HCT116 (cell line): ENCODE measurements around the gene KIAA1586. TPM values are rescaled to one million over a fixed set of nuclear protein-coding genes. Genes with fewer than 3 reads are reported as not detected.

Experiments used
- ATAC-seq: fragments of 200-7000 bp; cut with Tn5 transposase; 2 replicates; pipeline ENCODE4 v1.9.1; 2020; ENCODE audit warnings: mild to moderate bottlenecking, moderate library complexity
- BruUV-seq: library from RNA; stranded (reverse); fragments of 400-500 nt; replicated peaks from 2 replicates; lab custom pipeline; 2021; lab: Mats Ljungman, UMichigan
- CTCF ChIA-PET: fragments of 300-600 bp; sonication (Branson Sonifier 250); formaldehyde crosslinking; loops from one replicate; lab custom pipeline; 2021; ENCODE audit warnings: antibody characterized with exemption; lab: Charles Lee
- POLR2A ChIA-PET: fragments of 300-600, 350-600 bp; sonication (Branson Sonifier 250); formaldehyde crosslinking; loops from one replicate; lab custom pipeline; 2021; ENCODE audit warnings: antibody characterized with exemption; lab: Charles Lee
- RAD21 ChIA-PET, 2 experiments: fragments of 300-600 bp; sonication (Branson Sonifier 250); formaldehyde crosslinking; loops; one replicate each; lab custom pipeline; 2023; ENCODE audit warnings: low total read pairs in 2 of 2; ENCODE audit not compliant: uncharacterized antibody in 2 of 2, unreplicated experiment in 2 of 2, low non-redundant PET in 1 of 2; lab: Charles Lee
- DNase-seq: peaks from one replicate; pipeline ENCODE4 v3.0.0-alpha.2; 2010; ENCODE audit warnings: low read depth, low spot score
- H2AFZ ChIP-seq: fragments of 200-600 bp; shearing (Covaris generic), sonication (generic); 2 replicates; pipeline ENCODE4 v1.6.1; 2017; ENCODE audit warnings: low read depth, mixed run types, mixed read lengths, antibody characterized with exemption, low read length; ENCODE audit not compliant: poor library complexity, severe bottlenecking
- H3K27ac ChIP-seq: 2 replicates; pipeline ENCODE4 v1.5.1; 2012; ENCODE audit warnings: low read depth, low read length
- H3K27me3 ChIP-seq: fragments of 200-600 bp; sonication (generic); 2 replicates; pipeline ENCODE4 v1.6.1; 2016; ENCODE audit warnings: mixed run types, low read length, mixed read lengths; ENCODE audit not compliant: insufficient read depth
- H3K36me3 ChIP-seq, 2 experiments: fragments of 200-500 bp in 1 of 2; fragments of 200-600 bp in 1 of 2; sonication (Bioruptor generic) in 1 of 2; sonication (generic) in 1 of 2; 2 replicates each; pipeline versions ENCODE4 v1.5.1 to v1.6.1; 2014 to 2016; ENCODE audit warnings: low read length in 2 of 2, inconsistent platforms in 1 of 2, mixed read lengths in 1 of 2, mixed run types in 1 of 2; ENCODE audit not compliant: insufficient read depth in 2 of 2, control insufficient read depth in 1 of 2
- H3K4me1 ChIP-seq, 2 experiments: fragments of 200-600 bp in 1 of 2; sonication (generic) in 1 of 2; 2 replicates each; pipeline versions ENCODE4 v1.5.1 to v1.6.1; 2012 to 2017; ENCODE audit warnings: low read length in 2 of 2, inconsistent platforms in 1 of 2, mild to moderate bottlenecking in 1 of 2, mixed read lengths in 1 of 2, mixed run types in 1 of 2, moderate library complexity in 1 of 2; ENCODE audit not compliant: insufficient read depth in 2 of 2, control insufficient read depth in 1 of 2
- H3K4me2 ChIP-seq: fragments of 200-600 bp; sonication (generic); 2 replicates; pipeline ENCODE4 v1.6.1; 2017; ENCODE audit warnings: mixed run types, low read length, mixed read lengths
- H3K4me3 ChIP-seq, 2 experiments: fragments of 200-600 bp in 1 of 2; sonication (generic) in 1 of 2; replicated peaks in 1 of 2; 2 replicates each; pipeline ENCODE4 v1.5.1; 2011 to 2016; ENCODE audit warnings: low read length in 2 of 2, control low read depth in 1 of 2, low read depth in 1 of 2, mild to moderate bottlenecking in 1 of 2, mixed read lengths in 1 of 2, mixed run types in 1 of 2
- H3K79me2 ChIP-seq: fragments of 200-600 bp; sonication (generic); 2 replicates; pipeline ENCODE4 v1.6.1; 2017; ENCODE audit warnings: mild to moderate bottlenecking, mixed run types, low read length, moderate library complexity, mixed read lengths; ENCODE audit not compliant: insufficient read depth
- H3K9ac ChIP-seq: fragments of 200-600 bp; sonication (generic); 2 replicates; pipeline ENCODE4 v1.6.1; 2016; ENCODE audit warnings: low read length, mixed read lengths
- H3K9me2 ChIP-seq: fragments of 200-600 bp; sonication (generic), shearing (Covaris generic); 2 replicates; pipeline ENCODE4 v1.6.1; 2017; ENCODE audit warnings: mixed run types, mild to moderate bottlenecking, moderate library complexity; ENCODE audit not compliant: insufficient read depth
- H3K9me3 ChIP-seq, 2 experiments: fragments of 200-500 bp in 1 of 2; fragments of 200-600 bp in 1 of 2; sonication (Bioruptor generic) in 1 of 2; sonication (generic) in 1 of 2; 2 replicates each; pipeline ENCODE4 v1.6.1; 2014 to 2017; ENCODE audit warnings: low read length in 2 of 2, mixed read lengths in 2 of 2, inconsistent platforms in 1 of 2, low read depth in 1 of 2, mild to moderate bottlenecking in 1 of 2, mixed run types in 1 of 2, moderate library complexity in 1 of 2; ENCODE audit not compliant: control insufficient read depth in 1 of 2, insufficient read depth in 1 of 2
- H4K20me1 ChIP-seq: fragments of 200-600 bp; sonication (generic), shearing (Covaris generic); 2 replicates; pipeline ENCODE4 v1.6.1; 2017; ENCODE audit warnings: mixed run types, mild to moderate bottlenecking, moderate library complexity; ENCODE audit not compliant: insufficient read depth
- CBX3 ChIP-seq: IDR thresholded peaks from 2 replicates; pipeline ENCODE4 v1.6.1; 2012; ENCODE audit warnings: low read depth
- CEBPB ChIP-seq: IDR thresholded peaks from 2 replicates; pipeline ENCODE4 v1.6.1; 2012; ENCODE audit warnings: low read depth
- ELF1 ChIP-seq: IDR thresholded peaks from 2 replicates; pipeline ENCODE4 v1.6.1; 2012; ENCODE audit warnings: low read depth, borderline replicate concordance
- EZH2 ChIP-seq: fragments of 200-600 bp; sonication (generic); IDR thresholded peaks from 2 replicates; pipeline ENCODE4 v1.6.1; 2017; ENCODE audit warnings: antibody characterized with exemption, mixed run types
- EZH2phosphoT487 ChIP-seq: fragments of 200-600 bp; IDR thresholded peaks from 2 replicates; pipeline ENCODE4 v1.6.1; 2018; ENCODE audit warnings: antibody characterized with exemption, borderline replicate concordance
- FOSL1 ChIP-seq: IDR thresholded peaks from 2 replicates; pipeline ENCODE4 v1.6.1; 2012; ENCODE audit warnings: low read depth
- JUND ChIP-seq: IDR thresholded peaks from 2 replicates; pipeline ENCODE4 v1.6.1; 2012
- POLR2A ChIP-seq: IDR thresholded peaks from 2 replicates; pipeline ENCODE4 v1.7.0; 2011; ENCODE audit warnings: borderline replicate concordance; ENCODE audit not compliant: insufficient read depth, insufficient read length; ENCODE audit errors: extremely low read depth
- POLR2AphosphoS5 ChIP-seq: IDR thresholded peaks from 2 replicates; pipeline ENCODE4 v1.6.1; 2011; ENCODE audit warnings: mild to moderate bottlenecking, low read depth, low read length, moderate library complexity
- RAD21 ChIP-seq: IDR thresholded peaks from 2 replicates; pipeline ENCODE4 v1.6.1; 2012; ENCODE audit warnings: low read depth, mild to moderate bottlenecking
- SIN3A ChIP-seq: IDR thresholded peaks from 2 replicates; pipeline ENCODE4 v1.6.1; 2012; ENCODE audit warnings: low read depth
- SP1 ChIP-seq: IDR thresholded peaks from 2 replicates; pipeline ENCODE4 v1.6.1; 2012; ENCODE audit warnings: low read depth
- SRF ChIP-seq: IDR thresholded peaks from 2 replicates; pipeline ENCODE4 v1.6.1; 2012; ENCODE audit warnings: low read depth
- TCF7L2 ChIP-seq: IDR thresholded peaks from 2 replicates; pipeline ENCODE4 v1.7.0; 2011; ENCODE audit warnings: borderline replicate concordance, inconsistent platforms; ENCODE audit not compliant: insufficient read depth, insufficient read length; ENCODE audit errors: extremely low read depth
- YY1 ChIP-seq: IDR thresholded peaks from 2 replicates; pipeline ENCODE4 v1.6.1; 2011; ENCODE audit warnings: low read length, low read depth, moderate library complexity, mild to moderate bottlenecking; ENCODE audit not compliant: insufficient replicate concordance; ENCODE audit errors: extremely low read depth
- ZFX ChIP-seq: fragments of 450-650 bp; IDR thresholded peaks from 2 replicates; pipeline ENCODE4 v1.6.1; 2017
- ZNF274 ChIP-seq: fragments of 200-500 bp; sonication (Bioruptor generic); IDR thresholded peaks from 2 replicates; pipeline ENCODE4 v1.6.1; 2014; ENCODE audit warnings: mild to moderate bottlenecking, low read depth, low read length, inconsistent platforms
- intact Hi-C: fragments of 100-400 bp; cut with micrococcal nuclease; formaldehyde crosslinking; loops from 2 replicates; pipeline ENCODE4 v1.10.0; 2022
- total RNA-seq: library from RNA; stranded (reverse); gene quantifications from one replicate; pipeline ENCODE4 v1.2.1, GENCODE V29; 2021; ENCODE audit not compliant: unreplicated experiment
- TF ChIP-seq, protein P1 (sequence below): IDR thresholded peaks from 2 replicates; pipeline ENCODE4 v1.6.1; 2012
- TF ChIP-seq, protein P2 (sequence below): IDR thresholded peaks from 2 replicates; pipeline ENCODE4 v1.6.1; 2011; ENCODE audit warnings: mild to moderate bottlenecking, low read length, moderate library complexity; ENCODE audit not compliant: insufficient replicate concordance; ENCODE audit errors: extremely low read depth
- TF ChIP-seq, protein P3 (sequence below): IDR thresholded peaks from 2 replicates; pipeline ENCODE4 v1.6.1; 2012; ENCODE audit warnings: low read depth
- TF ChIP-seq, protein P4 (sequence below): IDR thresholded peaks from 2 replicates; pipeline ENCODE4 v1.6.1; 2012

KIAA1586 gene
- total RNA-seq, 1 experiment from 2014 or later, result 12.7 TPM

DNA sequence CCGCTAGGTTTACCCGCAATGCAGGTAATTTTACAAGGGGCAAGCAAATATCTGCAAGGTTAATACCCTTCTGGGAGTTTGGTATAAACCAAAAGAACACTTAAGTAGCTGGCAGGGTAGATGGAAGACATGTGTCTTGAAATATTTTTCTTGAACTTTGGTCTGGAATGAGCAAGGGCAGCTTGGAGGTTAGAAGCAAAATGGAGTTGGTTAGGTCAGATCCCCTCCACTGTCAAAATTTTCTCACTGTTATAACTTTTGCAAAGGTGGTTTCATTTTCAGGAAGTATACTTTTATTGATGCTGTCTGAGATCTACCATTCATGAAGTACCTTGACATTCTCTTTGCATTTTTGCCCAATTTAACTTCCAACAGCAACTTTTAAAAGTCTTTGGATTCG is 13.3 kb upstream of the KIAA1586 start (continued):
- TF ChIP-seq YY1 (no peak), CEBPB (no peak), POLR2A (no peak), SIN3A (no peak), ELF1 (no peak), RAD21 (no peak), EZH2 (no peak), POLR2AphosphoS5 (no peak)
- TF ChIP-seq, protein P1, sequence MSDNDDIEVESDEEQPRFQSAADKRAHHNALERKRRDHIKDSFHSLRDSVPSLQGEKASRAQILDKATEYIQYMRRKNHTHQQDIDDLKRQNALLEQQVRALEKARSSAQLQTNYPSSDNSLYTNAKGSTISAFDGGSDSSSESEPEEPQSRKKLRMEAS, result no peak

DNA sequence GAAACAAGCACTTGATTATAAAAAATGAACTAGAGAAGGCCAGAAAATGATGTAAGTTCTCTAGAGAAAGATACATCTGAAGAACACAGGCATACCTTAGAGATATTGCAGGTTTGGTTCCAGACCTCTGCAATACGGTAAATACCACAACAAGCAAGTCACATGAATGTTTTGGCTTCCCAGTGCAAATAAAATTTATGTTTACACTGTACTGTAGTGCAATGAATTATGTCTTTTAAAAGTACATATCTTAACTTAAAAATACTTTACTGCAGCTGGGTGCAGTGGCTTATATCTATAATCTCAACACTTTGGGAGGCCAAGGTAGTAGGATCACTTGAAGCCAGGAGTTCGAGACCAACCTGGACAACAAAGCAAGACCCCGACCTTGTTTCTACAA is 10.9 kb upstream of the KIAA1586 start:
- H3K4me1 ChIP-seq, result no peaks in the 10 kb centered on the region
- no peaks in the 10 kb centered on the region for H4K20me1 ChIP-seq
- ChIA-PET CTCF (no interaction called here), POLR2A (no interaction called here), RAD21 (no interaction called here)
- no peak overlapping the region for H3K4me3 ChIP-seq
- H3K36me3 ChIP-seq, result no peaks in the 10 kb centered on the region
- no TSS peak for BruUV-seq
- DNase-seq (no peak), ATAC-seq (no peak)
- no peak overlapping the region for H3K4me2 ChIP-seq
- H3K27me3 ChIP-seq, result no peaks in the 10 kb centered on the region
- H3K9ac ChIP-seq, result no peak overlapping the region
- H3K27ac ChIP-seq, result no peak overlapping the region
- H3K9me2 ChIP-seq, result no peaks in the 10 kb centered on the region
- intact Hi-C loops, result no loop called here
- no peaks in the 10 kb centered on the region for H3K9me3 ChIP-seq
- no peaks in the 10 kb centered on the region for H3K79me2 ChIP-seq
- TF ChIP-seq, protein P2, sequence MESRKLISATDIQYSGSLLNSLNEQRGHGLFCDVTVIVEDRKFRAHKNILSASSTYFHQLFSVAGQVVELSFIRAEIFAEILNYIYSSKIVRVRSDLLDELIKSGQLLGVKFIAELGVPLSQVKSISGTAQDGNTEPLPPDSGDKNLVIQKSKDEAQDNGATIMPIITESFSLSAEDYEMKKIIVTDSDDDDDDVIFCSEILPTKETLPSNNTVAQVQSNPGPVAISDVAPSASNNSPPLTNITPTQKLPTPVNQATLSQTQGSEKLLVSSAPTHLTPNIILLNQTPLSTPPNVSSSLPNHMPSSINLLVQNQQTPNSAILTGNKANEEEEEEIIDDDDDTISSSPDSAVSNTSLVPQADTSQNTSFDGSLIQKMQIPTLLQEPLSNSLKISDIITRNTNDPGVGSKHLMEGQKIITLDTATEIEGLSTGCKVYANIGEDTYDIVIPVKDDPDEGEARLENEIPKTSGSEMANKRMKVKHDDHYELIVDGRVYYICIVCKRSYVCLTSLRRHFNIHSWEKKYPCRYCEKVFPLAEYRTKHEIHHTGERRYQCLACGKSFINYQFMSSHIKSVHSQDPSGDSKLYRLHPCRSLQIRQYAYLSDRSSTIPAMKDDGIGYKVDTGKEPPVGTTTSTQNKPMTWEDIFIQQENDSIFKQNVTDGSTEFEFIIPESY, result no peak
- TF ChIP-seq JUND, result no peak
- no peak for TF ChIP-seq EZH2phosphoT487
- TF ChIP-seq ZFX, result no peak
- no peak for TF ChIP-seq TCF7L2
- TF ChIP-seq POLR2AphosphoS5, result no peak
- TF ChIP-seq FOSL1, result no peak
- no peak for TF ChIP-seq ZNF274
- no peak for TF ChIP-seq SIN3A
- TF ChIP-seq POLR2A, result no peak
- no peak for TF ChIP-seq SP1
- no peak for TF ChIP-seq CBX3
- no peak for TF ChIP-seq SRF
- TF ChIP-seq, protein P3, sequence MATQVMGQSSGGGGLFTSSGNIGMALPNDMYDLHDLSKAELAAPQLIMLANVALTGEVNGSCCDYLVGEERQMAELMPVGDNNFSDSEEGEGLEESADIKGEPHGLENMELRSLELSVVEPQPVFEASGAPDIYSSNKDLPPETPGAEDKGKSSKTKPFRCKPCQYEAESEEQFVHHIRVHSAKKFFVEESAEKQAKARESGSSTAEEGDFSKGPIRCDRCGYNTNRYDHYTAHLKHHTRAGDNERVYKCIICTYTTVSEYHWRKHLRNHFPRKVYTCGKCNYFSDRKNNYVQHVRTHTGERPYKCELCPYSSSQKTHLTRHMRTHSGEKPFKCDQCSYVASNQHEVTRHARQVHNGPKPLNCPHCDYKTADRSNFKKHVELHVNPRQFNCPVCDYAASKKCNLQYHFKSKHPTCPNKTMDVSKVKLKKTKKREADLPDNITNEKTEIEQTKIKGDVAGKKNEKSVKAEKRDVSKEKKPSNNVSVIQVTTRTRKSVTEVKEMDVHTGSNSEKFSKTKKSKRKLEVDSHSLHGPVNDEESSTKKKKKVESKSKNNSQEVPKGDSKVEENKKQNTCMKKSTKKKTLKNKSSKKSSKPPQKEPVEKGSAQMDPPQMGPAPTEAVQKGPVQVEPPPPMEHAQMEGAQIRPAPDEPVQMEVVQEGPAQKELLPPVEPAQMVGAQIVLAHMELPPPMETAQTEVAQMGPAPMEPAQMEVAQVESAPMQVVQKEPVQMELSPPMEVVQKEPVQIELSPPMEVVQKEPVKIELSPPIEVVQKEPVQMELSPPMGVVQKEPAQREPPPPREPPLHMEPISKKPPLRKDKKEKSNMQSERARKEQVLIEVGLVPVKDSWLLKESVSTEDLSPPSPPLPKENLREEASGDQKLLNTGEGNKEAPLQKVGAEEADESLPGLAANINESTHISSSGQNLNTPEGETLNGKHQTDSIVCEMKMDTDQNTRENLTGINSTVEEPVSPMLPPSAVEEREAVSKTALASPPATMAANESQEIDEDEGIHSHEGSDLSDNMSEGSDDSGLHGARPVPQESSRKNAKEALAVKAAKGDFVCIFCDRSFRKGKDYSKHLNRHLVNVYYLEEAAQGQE, result no peak
- TF ChIP-seq, protein P4, sequence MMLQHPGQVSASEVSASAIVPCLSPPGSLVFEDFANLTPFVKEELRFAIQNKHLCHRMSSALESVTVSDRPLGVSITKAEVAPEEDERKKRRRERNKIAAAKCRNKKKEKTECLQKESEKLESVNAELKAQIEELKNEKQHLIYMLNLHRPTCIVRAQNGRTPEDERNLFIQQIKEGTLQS, result no peak
- TF ChIP-seq YY1, result no peak
- TF ChIP-seq RAD21, result no peak
- TF ChIP-seq, protein P1, result no peak
- no peak overlapping the region for H2AFZ ChIP-seq
